ENCODE measurements around the gene SERTAD3. TPM values are rescaled to one million over a fixed set of nuclear protein-coding genes. Genes with fewer than 3 reads are reported as not detected.
"Not testable (repeated sequence)": the region's sequence is repeated elsewhere in the genome, so short reads cannot be mapped to it uniquely, and the experiment has no call there.

SERTAD3 gene
- total RNA-seq, 1 experiment from 2014 or later, result 26.3 TPM

DNA sequence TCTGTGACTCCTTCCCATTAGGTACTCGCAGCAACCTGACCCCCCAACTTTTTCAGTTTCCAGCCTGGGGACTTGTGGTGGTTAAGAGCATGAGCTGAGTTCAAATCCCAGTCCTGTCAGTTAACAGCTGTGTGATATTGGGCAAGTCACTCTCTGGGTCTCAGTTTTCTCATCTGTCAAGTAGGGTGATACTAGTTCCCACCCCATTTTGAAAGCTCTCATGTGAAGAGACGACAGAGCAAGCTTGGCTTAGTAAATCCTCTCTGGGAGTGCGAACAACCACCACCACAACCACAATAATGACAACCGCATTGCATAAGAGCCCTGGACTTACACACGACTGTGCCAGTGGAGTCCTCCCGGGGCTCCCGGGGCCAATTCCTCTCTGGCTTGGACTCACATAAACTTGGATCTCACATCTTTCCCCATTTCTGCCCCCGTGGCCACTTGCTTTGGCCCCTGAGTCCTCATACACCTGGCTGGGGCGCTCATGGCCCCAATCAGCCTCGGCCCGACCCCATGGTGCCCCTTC lies 21.0 kb upstream of the SERTAD3 start:
- Histone ChIP-seq H3K4me1 (ENCODE audit: insufficient read depth, low read length, poor library complexity, severe bottlenecking) (peaks cover 22% of the 10 kb centered on the region), H3K9me3 (ENCODE audit: low read depth, low read length, poor library complexity, severe bottlenecking) (no peaks in the 10 kb centered on the region), H3K27ac (ENCODE audit: low read depth, low read length, poor library complexity, severe bottlenecking) (peak overlapping the region; percentile 64), H3K4me3 (ENCODE audit: low read depth, low read length, poor library complexity, severe bottlenecking) (peak overlapping the region; percentile 73), H3K36me3 (ENCODE audit: insufficient read depth, low read length, poor library complexity, severe bottlenecking) (no peaks in the 10 kb centered on the region), H3K27me3 (replicated peaks; ENCODE audit: insufficient read depth, low read depth, low read length, poor library complexity) (no peaks in the 10 kb centered on the region)
- ChIA-PET POLR2A (ENCODE audit: low non-redundant PET) (interaction anchor here (0.6 to 0.8 kb wide), 2 partner anchors 9 to 160 kb away, joined by 4 to 11 read pairs; no protein-coding TSS in a partner anchor), CTCF (interaction anchor here (1.0 to 1.8 kb wide), 7 partner anchors 12 to 170 kb away, joined by 3 to 9 read pairs (median 4); no protein-coding TSS in a partner anchor)
- intact Hi-C loops (cut with micrococcal nuclease; ENCODE audit: unreplicated experiment), result loop anchor here (1.0 to 10.0 kb wide), 2 partner anchors 21 to 130 kb away; partner anchors contain the start of gene SERTAD3
- peak; percentile 60 for DNase-seq (ENCODE audit: low spot score)
- TSS peak; percentile 76 for BruUV-seq (replicated peaks)
- TF ChIP-seq, protein P1, sequence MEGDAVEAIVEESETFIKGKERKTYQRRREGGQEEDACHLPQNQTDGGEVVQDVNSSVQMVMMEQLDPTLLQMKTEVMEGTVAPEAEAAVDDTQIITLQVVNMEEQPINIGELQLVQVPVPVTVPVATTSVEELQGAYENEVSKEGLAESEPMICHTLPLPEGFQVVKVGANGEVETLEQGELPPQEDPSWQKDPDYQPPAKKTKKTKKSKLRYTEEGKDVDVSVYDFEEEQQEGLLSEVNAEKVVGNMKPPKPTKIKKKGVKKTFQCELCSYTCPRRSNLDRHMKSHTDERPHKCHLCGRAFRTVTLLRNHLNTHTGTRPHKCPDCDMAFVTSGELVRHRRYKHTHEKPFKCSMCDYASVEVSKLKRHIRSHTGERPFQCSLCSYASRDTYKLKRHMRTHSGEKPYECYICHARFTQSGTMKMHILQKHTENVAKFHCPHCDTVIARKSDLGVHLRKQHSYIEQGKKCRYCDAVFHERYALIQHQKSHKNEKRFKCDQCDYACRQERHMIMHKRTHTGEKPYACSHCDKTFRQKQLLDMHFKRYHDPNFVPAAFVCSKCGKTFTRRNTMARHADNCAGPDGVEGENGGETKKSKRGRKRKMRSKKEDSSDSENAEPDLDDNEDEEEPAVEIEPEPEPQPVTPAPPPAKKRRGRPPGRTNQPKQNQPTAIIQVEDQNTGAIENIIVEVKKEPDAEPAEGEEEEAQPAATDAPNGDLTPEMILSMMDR (conservative IDR thresholded peaks at IDR 0.05; ENCODE audit: low read depth, low read length), result no peak
- no peak for TF ChIP-seq EZH2 (IDR thresholded peaks at IDR 0.05; ENCODE audit: borderline replicate concordance, low read depth, low read length, poor library complexity, severe bottlenecking)

DNA sequence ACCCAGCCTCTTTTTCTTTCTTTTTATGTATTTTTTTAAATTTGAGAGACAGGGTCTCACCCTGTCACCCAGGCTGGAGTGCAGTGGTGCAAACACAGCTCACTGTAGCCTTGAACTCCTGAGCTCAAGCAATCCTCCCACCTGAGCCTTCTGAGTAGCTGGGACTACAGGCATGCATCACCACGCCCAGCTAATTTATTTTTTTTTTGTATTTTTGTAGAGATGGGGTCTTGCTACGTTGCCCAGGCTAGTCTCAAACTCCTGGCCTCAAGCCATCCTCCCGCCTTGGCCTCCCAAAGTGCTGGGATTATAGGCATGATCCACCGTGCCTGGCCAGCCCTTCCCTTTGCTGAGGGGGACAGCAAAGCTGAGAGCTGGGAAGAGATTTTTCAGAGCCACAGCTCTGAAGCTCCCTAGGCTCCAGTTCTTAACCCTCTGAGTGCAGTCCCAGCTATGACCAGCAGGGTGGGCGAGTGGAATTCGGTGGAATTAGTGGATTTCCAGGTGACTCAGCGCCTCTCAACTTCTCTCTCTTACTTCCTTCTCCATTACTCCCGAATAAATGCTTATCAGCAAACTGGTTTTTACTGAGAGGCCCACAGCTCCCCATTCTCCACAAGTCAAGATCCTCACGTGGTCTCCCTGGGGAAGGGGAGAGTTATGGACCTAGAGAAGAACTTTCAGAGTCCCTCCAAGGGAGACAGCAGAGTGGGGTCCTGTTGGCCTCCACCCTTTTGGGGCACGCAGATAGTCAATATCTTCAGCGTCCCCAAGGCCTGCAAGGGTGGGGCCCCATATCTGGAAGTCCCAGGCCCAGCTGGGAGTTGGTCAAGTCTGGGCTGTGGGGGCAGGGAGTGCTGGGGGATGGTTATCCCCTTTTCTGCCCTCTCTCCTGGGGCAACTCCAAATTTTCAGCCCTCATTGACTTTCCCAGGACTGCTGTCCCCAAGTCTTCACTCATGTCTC lies 20.2 kb upstream of the SERTAD3 start:
- Histone ChIP-seq H3K4me1 (ENCODE audit: insufficient read depth, low read length, poor library complexity, severe bottlenecking) (peaks cover 22% of the 10 kb centered on the region), H3K9me3 (ENCODE audit: low read depth, low read length, poor library complexity, severe bottlenecking) (no peaks in the 10 kb centered on the region), H3K27me3 (replicated peaks; ENCODE audit: insufficient read depth, low read depth, low read length, poor library complexity) (no peaks in the 10 kb centered on the region), H3K4me3 (ENCODE audit: low read depth, low read length, poor library complexity, severe bottlenecking) (peak overlapping the region; percentile 73), H3K36me3 (ENCODE audit: insufficient read depth, low read length, poor library complexity, severe bottlenecking) (no peaks in the 10 kb centered on the region), H3K27ac (ENCODE audit: low read depth, low read length, poor library complexity, severe bottlenecking) (peak overlapping the region; percentile 64)
- ChIA-PET POLR2A (ENCODE audit: low non-redundant PET) (interaction anchor here (0.8 kb wide), 1 partner anchor 160 kb away, joined by 4 read pairs; no protein-coding TSS in a partner anchor), CTCF (interaction anchor here (0.6 to 1.8 kb wide), 10 partner anchors 10 to 362 kb away, joined by 3 to 9 read pairs (median 4); no protein-coding TSS in a partner anchor)
- intact Hi-C loops (cut with micrococcal nuclease; ENCODE audit: unreplicated experiment), result loop anchor here (1.0 to 10.0 kb wide), 2 partner anchors 20 to 130 kb away; partner anchors contain the start of gene SERTAD3
- no TSS peak for BruUV-seq (replicated peaks)
- no peak for TF ChIP-seq EZH2 (IDR thresholded peaks at IDR 0.05; ENCODE audit: borderline replicate concordance, low read depth, low read length, poor library complexity, severe bottlenecking)
- TF ChIP-seq, protein P1 (conservative IDR thresholded peaks at IDR 0.05; ENCODE audit: low read depth, low read length), result peak; percentile 80
- peak; percentile 94 for DNase-seq (ENCODE audit: low spot score)

DNA sequence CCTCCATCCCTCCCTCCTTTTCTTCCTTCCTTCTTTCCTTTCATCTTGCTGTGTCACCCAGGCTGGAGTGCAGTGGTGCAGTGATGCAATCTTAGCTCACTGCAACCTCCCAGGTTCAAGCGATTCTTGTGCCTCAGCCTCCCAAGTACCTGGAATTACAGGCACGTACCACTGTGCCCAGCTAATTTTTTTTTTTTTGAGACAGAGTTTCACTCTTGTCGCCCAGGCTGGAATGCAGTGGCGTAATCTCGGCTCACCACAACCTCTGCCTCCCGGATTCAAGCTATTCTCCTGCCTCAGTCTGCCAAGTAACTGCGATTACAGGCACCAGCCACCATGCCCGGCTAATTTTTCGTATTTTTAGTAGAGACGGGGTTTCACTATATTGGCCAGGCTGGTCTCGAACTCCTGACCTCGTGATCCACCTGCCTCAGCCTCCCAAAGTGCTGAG lies 19.5 kb upstream of the SERTAD3 start:
- H3K27ac ChIP-seq (ENCODE audit: low read depth, low read length, poor library complexity, severe bottlenecking), result peak overlapping the region; percentile 64
- DNase-seq (ENCODE audit: low spot score), result peak; percentile 30
- POLR2A ChIA-PET (ENCODE audit: low non-redundant PET), result not testable (repeated sequence)

More for the DNA sequence above, 19.5 kb upstream of the SERTAD3 start:
- CTCF ChIA-PET, result interaction anchor here (0.6 to 1.8 kb wide), 9 partner anchors 9 to 177 kb away, joined by 3 to 9 read pairs (median 4); no protein-coding TSS in a partner anchor
- H3K4me3 ChIP-seq (ENCODE audit: low read depth, low read length, poor library complexity, severe bottlenecking); BruUV-seq (replicated peaks); H3K27me3 ChIP-seq (replicated peaks; ENCODE audit: insufficient read depth, low read depth, low read length, poor library complexity); H3K9me3 ChIP-seq (ENCODE audit: low read depth, low read length, poor library complexity, severe bottlenecking); H3K36me3 ChIP-seq (ENCODE audit: insufficient read depth, low read length, poor library complexity, severe bottlenecking): not testable (repeated sequence)
- intact Hi-C loops (cut with micrococcal nuclease; ENCODE audit: unreplicated experiment), result loop anchor here (10.0 kb wide), 1 partner anchor 131 kb away; no protein-coding TSS in a partner anchor
- H3K4me1 ChIP-seq (ENCODE audit: insufficient read depth, low read length, poor library complexity, severe bottlenecking), result peaks cover 22% of the 10 kb centered on the region

All from A673 (cell line).